GM10248 (cell line): ENCODE data around the gene DGCR8.

Experiments used
- CTCF ChIA-PET: fragments of 300-600 bp; sonication (Branson Sonifier 250); formaldehyde crosslinking; extraction: SDS; loops from one replicate; lab custom pipeline; 2021; ENCODE audit warnings: antibody characterized with exemption; lab: Yijun Ruan, JAX
- POLR2A ChIA-PET: fragments of 350-650 bp; sonication (Branson Sonifier 250); formaldehyde crosslinking; extraction: SDS; loops from one replicate; lab custom pipeline; 2020; ENCODE audit warnings: antibody characterized with exemption; lab: Yijun Ruan, JAX
- DNase-seq: peaks from one replicate; pipeline ENCODE4 v3.0.0; 2012; ENCODE audit errors: extremely low spot score
- CTCF ChIP-seq: IDR thresholded peaks from 2 replicates; pipeline ENCODE4 v1.5.1; 2012; ENCODE audit warnings: mild to moderate bottlenecking, low read depth; ENCODE audit errors: extremely low read depth, missing control alignments, control extremely low read depth

Gene DGCR8

GRCh38 chr22:20113551-20114310 is 33.7 kb downstream of the DGCR8 start:
- TF ChIP-seq CTCF, result no peak
- no peak for DNase-seq
- ChIA-PET POLR2A (no interaction called here), CTCF (no interaction called here)

GRCh38 chr22:20114506-20115475 is 34.8 kb downstream of the DGCR8 start:
- ChIA-PET POLR2A (no interaction called here), CTCF (no interaction called here)
- DNase-seq, result no peak
- TF ChIP-seq CTCF, result no peak

DNA sequence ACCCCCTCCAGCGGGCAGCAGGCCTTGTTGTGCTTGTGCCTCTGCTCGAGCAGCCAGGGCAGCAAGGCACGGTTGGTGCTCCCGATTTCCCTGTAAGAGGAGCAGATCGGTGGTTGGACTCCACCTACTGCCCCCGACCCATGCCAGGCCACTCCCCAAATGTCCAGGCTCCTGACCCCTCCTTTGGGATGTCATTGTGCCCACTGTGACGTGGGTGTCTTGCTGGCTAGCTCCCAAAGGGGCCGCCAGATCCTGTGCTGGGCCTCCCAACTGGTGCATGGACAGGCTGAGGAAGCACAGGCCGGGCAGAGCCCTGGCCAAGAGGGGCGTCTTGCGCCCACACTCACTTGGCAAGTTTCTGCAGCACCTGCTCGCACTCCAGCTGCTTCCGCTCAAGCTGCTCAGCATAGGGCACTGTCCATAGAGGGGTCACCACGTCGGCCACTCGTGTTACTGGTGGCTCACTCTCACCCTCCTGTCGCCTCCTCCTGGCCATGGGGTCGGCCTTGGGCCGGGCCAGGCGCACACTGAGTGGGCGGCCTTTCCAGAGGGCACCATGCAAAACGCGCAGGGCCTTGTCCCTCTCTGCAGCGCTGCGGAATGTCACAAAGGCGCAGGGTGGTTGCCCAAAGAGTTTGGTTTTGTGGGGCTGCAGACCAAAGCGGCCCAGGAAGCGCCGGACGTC is 35.8 kb downstream of the DGCR8 start, which contains the start of gene RANBP1:
Gene RANBP1, plus strand, starts transcription at position 414 of the 685 bp plus-strand sequence. Its CDS starts 81 bp downstream, at position 495.
- TF ChIP-seq CTCF, result no peak
- CTCF ChIA-PET, result no interaction called here
- POLR2A ChIA-PET, result no interaction called here
- no peak for DNase-seq

DNA sequence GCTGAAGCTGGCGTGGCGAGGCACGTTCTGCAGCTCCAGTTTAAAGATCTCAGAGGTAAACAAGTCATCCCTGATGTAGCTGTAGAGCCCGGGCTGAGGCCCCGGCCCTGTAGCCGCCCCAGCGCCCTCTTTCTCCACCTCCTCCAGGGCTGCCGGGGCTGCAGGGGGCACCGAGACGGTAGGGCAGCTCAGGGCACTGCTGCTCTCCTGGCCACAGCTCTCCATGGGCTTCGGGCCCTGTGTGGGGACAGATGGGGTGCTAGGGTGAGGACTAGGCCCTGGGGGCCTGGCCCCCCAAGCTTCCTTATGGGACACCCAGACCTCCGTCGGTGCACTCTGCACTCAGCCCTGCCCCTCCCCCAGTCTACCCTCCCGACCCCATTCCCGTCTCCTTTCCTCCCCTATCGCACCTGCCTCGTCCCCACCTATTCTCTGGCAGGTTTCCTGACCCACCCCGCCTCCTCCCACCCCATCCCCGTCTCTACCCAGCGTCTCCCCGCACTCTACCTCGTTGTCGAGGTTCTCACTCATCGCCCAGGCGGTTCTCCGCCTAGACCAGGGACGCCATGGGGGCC is 36.4 kb downstream of the DGCR8 start:
- CTCF ChIA-PET, result interaction anchor here (1.1 kb wide), 1 partner anchor 8 kb away, joined by 3 read pairs; no protein-coding TSS in a partner anchor
- TF ChIP-seq CTCF, result no peak
- POLR2A ChIA-PET, result no interaction called here
- peak; percentile 43 for DNase-seq

- POLR2A ChIA-PET, result interaction anchor here (0.6 to 1.6 kb wide), 5 partner anchors 10 to 756 kb away, joined by 3 to 4 read pairs (median 4); no protein-coding TSS in a partner anchor
- peak; percentile 4 for TF ChIP-seq CTCF
- CTCF ChIA-PET, result interaction anchor here (1.1 to 2.2 kb wide), 2 partner anchors 9 to 12 kb away, joined by 3 to 10 read pairs; no protein-coding TSS in a partner anchor
- peak; percentile 98 for DNase-seq
Measured at GRCh38 chr22:20116951-20117632, 37.1 kb downstream of the DGCR8 start, which contains the start of gene TRMT2A. Gene TRMT2A, minus strand, starts transcription at chr22:20117226. Its CDS starts 320 bp downstream, at chr22:20116906.
